Muscle layer of duodenum (tissue), 2 donors: ENCODE data around the gene JPH3.
"Not testable (repeated sequence)": the region's sequence is repeated elsewhere in the genome, so short reads cannot be mapped to it uniquely, and the experiment has no call there.

Experiments used
- H3K27ac ChIP-seq: one replicate; pipeline ENCODE4 v1.7.0; 2013; ENCODE audit warnings: mild to moderate bottlenecking, low read length
- H3K27me3 ChIP-seq: one replicate; pipeline ENCODE4 v1.7.0; 2013; ENCODE audit warnings: low read depth, mild to moderate bottlenecking, control low read depth, low read length
- H3K36me3 ChIP-seq, 2 donors: one replicate each; pipeline ENCODE4 v1.7.0; 2013; ENCODE audit warnings: low read length in 2 of 2, control low read depth in 1 of 2, mild to moderate bottlenecking in 1 of 2; ENCODE audit not compliant: insufficient read depth in 2 of 2, control insufficient read depth in 1 of 2
- H3K4me1 ChIP-seq, 2 donors: one replicate each; pipeline ENCODE4 v1.7.0; 2013; ENCODE audit warnings: low read length in 2 of 2, mild to moderate bottlenecking in 2 of 2, control low read depth in 1 of 2, moderate library complexity in 1 of 2; ENCODE audit not compliant: insufficient read depth in 2 of 2, control insufficient read depth in 1 of 2
- H3K4me3 ChIP-seq, 2 donors: one replicate each; pipeline ENCODE4 v1.7.0; 2013; ENCODE audit warnings: low read length in 2 of 2, low read depth in 1 of 2, mild to moderate bottlenecking in 1 of 2
- H3K9me3 ChIP-seq, 2 donors: one replicate each; pipeline ENCODE4 v1.7.0; 2013; ENCODE audit warnings: low read length in 2 of 2, control low read depth in 1 of 2, mild to moderate bottlenecking in 1 of 2; ENCODE audit not compliant: control insufficient read depth in 1 of 2
- donor health status: healthy.

The JPH3 gene

GRCh38 chr16:87712184-87712762, 110.0 kb downstream of the JPH3 start:
- H3K36me3 ChIP-seq, result peaks cover 24 to 76% of the 10 kb centered on the region in 2 donors
- H3K27me3 ChIP-seq, result no peaks in the 10 kb centered on the region
- H3K27ac ChIP-seq, result no peak overlapping the region
- no peak overlapping the region for H3K4me3 ChIP-seq
- H3K9me3 ChIP-seq, result no peaks in the 10 kb centered on the region
- H3K4me1 ChIP-seq, result no peaks in the 10 kb centered on the region

- H3K36me3 ChIP-seq, result peaks cover 27 to 70% of the 10 kb centered on the region in 2 donors
Measured at GRCh38 chr16:87713451-87714229, 111.3 kb downstream of the JPH3 start.

DNA sequence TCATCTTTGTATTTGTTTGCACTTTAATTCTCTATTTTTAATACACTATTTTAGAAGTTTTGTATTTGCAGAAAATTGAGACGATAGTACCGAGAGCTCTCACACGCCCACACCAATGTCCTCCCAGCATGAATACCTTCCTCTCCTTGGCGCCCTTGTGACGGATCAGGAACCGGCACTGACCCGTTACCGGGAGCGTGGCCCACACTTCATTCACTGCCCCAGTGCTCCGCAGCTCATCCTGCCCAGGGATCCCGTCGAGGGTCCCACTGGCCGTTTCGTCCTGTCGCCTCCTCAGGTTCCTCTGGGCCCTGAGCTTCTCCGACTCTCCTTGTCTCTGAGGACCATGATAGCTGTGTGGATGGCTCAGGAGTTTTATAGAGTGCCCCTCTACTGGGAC, 112.9 kb downstream of the JPH3 start:
- H3K4me1 ChIP-seq, result no peaks in the 10 kb centered on the region
- no peak overlapping the region for H3K4me3 ChIP-seq
- H3K27ac ChIP-seq, result no peak overlapping the region
- H3K9me3 ChIP-seq, result no peaks in the 10 kb centered on the region
- peaks cover 21 to 59% of the 10 kb centered on the region in 2 donors for H3K36me3 ChIP-seq
- no peaks in the 10 kb centered on the region for H3K27me3 ChIP-seq

More at GRCh38 chr16:87713451-87714229, 111.3 kb downstream of the JPH3 start:
- Histone ChIP-seq H3K27ac (no peak overlapping the region), H3K4me1 (no peaks in the 10 kb centered on the region), H3K4me3 (no peak overlapping the region), H3K27me3 (no peaks in the 10 kb centered on the region), H3K9me3 (no peaks in the 10 kb centered on the region)

DNA sequence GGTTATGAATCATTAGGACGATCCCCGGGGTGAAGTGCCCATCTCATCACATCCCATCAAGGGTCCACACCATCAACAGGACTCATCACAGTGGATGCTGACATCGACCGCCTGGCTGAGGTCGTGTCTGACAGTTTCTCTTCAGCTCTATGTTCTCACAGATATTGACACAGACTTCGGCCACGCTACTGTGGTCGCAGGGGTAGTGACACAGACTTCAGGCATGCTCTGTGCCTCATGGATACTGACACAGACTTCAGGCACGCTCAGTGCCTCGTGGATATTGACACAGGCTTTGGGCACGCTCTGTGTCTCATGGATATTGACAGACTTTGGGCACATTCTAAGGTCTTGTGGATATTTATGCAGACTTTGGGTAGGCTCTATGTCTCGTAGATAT, 113.3 kb downstream of the JPH3 start:
- H3K27ac ChIP-seq, result no peak overlapping the region
- peaks cover 17 to 58% of the 10 kb centered on the region in 2 donors for H3K36me3 ChIP-seq
- H3K9me3 ChIP-seq, result no peaks in the 10 kb centered on the region
- no peak overlapping the region for H3K4me3 ChIP-seq
- no peaks in the 10 kb centered on the region for H3K4me1 ChIP-seq
- H3K27me3 ChIP-seq, result no peaks in the 10 kb centered on the region

- H3K4me3 ChIP-seq, H3K9me3 ChIP-seq, H3K4me1 ChIP-seq, H3K27ac ChIP-seq, H3K27me3 ChIP-seq: not testable (repeated sequence)
- H3K36me3 ChIP-seq, result peaks cover 18 to 44% of the 10 kb centered on the region in 2 donors
Measured at GRCh38 chr16:87718831-87719230, 116.5 kb downstream of the JPH3 start.

DNA sequence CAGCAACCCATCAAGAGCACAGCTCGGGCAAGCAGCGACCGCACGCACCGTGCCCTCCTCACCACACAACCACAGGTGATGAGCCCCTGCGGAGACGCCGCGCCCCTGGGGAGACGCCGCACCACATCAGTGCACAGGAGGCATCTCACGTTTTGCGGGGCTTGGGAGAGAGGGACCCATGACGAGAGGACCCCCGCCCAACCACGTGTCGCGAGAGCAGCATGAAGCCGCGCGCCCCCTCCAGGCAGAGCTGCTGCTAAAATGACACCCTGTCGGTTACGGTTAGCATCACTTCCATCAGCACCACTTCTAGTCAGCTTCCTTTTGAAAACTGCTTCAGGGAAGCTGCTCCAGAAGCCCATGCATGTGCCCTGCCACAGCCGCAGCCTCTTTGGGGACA, 118.1 kb downstream of the JPH3 start:
- Histone ChIP-seq H3K4me1 (peaks cover 0 to 5% of the 10 kb centered on the region in 2 donors), H3K36me3 (peaks cover 15 to 32% of the 10 kb centered on the region in 2 donors)

DNA sequence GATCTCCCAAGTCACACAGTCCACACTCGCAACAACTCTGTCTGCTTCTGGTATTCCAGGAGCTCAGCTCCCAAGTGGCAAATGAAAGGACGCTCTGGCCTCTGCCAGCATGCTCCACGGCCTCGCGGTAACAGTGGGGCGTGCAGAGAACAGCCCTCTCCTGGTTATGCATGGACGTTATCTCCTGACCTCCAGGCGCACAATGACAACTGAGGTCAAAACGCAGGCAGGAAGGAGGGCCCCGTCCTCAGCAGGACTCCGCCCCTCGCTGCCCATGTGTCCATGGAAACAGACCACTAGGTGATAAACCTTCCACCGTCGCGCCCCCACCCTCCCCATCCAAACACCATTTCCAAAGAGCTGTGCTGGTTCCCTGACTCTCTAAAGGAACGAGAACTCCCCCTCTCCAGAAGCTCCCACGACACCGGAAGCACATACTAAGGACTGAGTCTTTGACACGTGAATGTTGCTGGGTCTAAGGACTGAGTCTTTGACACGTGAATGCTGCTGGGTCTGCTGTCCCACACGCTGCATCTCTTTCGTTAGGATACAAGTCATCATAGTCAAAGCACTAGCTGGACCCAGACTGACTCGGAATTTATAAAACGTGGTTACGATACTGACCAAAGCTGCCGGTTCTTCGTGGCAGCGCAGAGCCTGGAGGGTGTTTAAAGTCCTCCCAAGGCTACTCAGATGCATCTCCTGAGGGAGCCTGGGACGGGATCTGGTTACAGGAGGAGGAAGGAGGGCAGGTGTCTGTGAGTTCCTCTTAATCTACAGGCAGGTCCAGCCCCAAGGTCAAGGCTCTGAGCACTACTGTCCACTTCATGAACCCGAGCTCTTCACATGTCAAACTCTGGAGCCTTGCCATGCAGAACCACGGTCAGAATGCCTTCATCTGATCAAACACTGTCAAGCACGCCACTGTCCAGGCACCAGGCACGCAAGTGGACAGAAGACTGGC, 119.6 kb downstream of the JPH3 start:
- H3K27ac ChIP-seq, result no peak overlapping the region
- peaks cover 8 to 29% of the 10 kb centered on the region in 2 donors for H3K36me3 ChIP-seq
- no peaks in the 10 kb centered on the region for H3K27me3 ChIP-seq
- H3K9me3 ChIP-seq, result no peaks in the 10 kb centered on the region
- peaks cover 0 to 5% of the 10 kb centered on the region in 2 donors for H3K4me1 ChIP-seq
- H3K4me3 ChIP-seq, result no peak overlapping the region

More for the DNA sequence above, 118.1 kb downstream of the JPH3 start:
- no peak overlapping the region for H3K4me3 ChIP-seq
- H3K9me3 ChIP-seq, result no peaks in the 10 kb centered on the region
- H3K27ac ChIP-seq, result no peak overlapping the region
- H3K27me3 ChIP-seq, result no peaks in the 10 kb centered on the region

DNA sequence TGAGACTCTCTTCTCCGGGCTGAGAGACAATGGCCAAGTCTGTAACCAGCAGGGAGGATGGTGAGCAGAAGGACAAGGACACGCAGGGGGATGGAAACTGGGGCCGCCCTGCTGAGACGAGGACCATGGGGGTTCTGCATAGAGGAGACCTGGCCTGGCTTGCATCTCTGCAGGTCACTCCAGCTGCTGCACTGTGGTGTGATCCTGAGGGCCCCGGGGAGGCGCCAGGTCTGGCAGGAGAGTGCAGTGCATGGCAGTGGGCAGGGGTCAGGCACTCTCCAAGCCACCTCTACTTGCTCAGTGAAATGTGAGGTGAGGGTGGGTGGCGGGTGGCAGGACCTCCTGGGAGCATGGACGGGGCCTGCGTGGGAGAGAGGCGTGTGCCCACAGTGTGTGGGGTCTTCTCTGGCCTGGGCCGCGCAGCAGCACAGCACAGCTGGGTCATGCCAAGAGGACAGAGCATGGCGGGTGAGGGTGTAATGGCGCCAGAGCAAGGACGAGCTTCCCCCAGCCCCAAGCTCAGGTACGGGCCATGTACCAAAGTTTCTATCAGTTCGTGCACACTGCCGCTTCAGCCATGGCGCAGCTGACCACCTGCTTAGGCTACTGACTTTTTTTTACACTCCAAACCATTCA, 120.4 kb downstream of the JPH3 start:
- peaks cover 0 to 5% of the 10 kb centered on the region in 2 donors for H3K4me1 ChIP-seq
- no peaks in the 10 kb centered on the region for H3K27me3 ChIP-seq
- H3K9me3 ChIP-seq, result no peaks in the 10 kb centered on the region
- H3K27ac ChIP-seq, result no peak overlapping the region
- H3K4me3 ChIP-seq, result no peak overlapping the region
- H3K36me3 ChIP-seq, result peaks cover 4 to 33% of the 10 kb centered on the region in 2 donors

- no peaks in the 10 kb centered on the region for H3K9me3 ChIP-seq
- no peak overlapping the region for H3K4me3 ChIP-seq
- no peak overlapping the region for H3K27ac ChIP-seq
- no peaks in the 10 kb centered on the region for H3K27me3 ChIP-seq
- peaks cover 0 to 5% of the 10 kb centered on the region in 2 donors for H3K4me1 ChIP-seq
- peaks cover 4 to 31% of the 10 kb centered on the region in 2 donors for H3K36me3 ChIP-seq
Measured at GRCh38 chr16:87723226-87723623, 120.9 kb downstream of the JPH3 start.

DNA sequence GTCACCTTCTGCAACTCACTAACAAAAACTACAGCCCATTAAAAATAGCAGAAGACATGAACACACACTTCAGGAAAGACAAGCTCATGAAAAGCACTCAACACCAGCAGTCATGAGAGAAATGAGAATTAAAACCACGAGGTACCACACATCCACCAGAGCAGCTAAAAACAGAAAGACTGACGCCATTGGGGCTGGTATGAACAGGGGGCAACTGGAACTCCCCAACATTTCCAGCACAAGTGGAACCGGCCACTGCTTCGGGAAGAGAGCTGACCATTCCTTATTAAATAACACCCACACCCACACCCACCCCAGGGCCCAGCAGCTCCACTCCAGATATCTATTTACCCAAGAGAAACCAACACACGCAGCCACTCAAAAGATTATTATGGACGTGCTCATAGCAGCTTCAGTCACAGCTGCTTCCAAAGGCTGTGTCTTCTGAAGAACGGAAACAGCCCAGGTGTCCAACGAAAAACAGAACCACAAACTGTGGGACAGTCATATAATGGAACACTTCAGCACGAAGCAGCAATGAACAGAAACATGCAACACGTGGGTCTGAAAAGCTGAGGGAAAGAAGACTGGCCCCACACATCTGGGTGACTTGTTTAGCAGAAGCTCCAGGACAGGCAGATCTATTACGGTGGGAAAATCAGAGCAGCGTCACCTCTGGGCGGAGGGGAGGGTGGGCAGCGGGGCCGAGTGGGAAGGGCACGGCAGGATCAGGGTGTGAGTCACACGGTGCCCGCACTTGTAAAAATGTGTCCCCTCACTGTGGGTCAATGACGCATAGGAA, 122.4 kb downstream of the JPH3 start:
- no peaks in the 10 kb centered on the region for H3K9me3 ChIP-seq
- H3K36me3 ChIP-seq, result peaks cover 11 to 43% of the 10 kb centered on the region in 2 donors
- no peaks in the 10 kb centered on the region for H3K27me3 ChIP-seq
- no peak overlapping the region for H3K4me3 ChIP-seq
- no peak overlapping the region for H3K27ac ChIP-seq
- peaks cover 0 to 5% of the 10 kb centered on the region in 2 donors for H3K4me1 ChIP-seq
